Fibroblast of skin of scalp (primary cell): ENCODE results near the gene ADD3.

Experiments used
- DNase-seq: peaks from one replicate; pipeline ENCODE4 v3.0.0-alpha.2; 2013

Gene ADD3

DNA sequence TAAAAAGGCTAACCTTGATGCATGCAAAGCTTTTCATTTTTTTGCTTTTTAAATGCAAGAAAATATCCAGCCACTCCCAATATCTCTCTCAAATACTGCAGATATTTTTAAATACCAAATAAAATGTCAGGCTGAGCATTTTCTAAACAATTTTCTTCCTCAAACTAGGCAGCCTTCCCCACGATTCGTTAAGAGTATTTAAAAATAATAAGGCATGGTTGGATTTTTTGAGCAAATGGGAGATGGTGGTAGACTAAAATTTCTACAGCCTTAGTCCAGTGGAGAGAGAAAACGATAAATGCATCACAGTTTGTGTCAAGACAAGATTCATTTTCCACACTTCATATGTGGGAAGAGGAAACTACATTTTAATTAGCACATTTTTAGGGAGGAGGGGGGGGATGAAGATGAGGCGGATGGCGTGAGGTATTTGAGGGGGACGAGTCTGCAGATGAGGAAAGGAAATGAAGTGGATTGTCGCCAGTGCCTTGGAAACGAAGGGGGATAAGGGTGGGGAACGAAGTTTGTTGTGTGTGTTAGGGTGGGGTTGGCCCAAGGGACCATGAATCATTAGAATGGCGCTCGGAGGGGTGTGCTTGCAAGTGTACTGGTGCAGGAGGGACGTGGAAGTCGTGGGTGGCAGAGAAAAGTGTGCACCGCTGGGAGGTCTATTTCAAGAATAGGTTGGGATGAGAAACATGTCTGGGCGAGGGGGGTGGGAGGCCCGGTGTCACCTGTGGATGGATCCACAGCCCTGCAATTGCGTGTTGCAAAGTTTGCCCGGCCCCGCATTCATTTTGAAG is 1.2 kb upstream of the ADD3 start:
- DNase-seq, result peak; percentile 92

GRCh38 chr10:110007161-110007700 is 553 bp upstream of the ADD3 start:
- DNase-seq, result no peak

GRCh38 chr10:110008518-110009339 is 945 bp downstream of the ADD3 start:
- DNase-seq, result no peak

DNA sequence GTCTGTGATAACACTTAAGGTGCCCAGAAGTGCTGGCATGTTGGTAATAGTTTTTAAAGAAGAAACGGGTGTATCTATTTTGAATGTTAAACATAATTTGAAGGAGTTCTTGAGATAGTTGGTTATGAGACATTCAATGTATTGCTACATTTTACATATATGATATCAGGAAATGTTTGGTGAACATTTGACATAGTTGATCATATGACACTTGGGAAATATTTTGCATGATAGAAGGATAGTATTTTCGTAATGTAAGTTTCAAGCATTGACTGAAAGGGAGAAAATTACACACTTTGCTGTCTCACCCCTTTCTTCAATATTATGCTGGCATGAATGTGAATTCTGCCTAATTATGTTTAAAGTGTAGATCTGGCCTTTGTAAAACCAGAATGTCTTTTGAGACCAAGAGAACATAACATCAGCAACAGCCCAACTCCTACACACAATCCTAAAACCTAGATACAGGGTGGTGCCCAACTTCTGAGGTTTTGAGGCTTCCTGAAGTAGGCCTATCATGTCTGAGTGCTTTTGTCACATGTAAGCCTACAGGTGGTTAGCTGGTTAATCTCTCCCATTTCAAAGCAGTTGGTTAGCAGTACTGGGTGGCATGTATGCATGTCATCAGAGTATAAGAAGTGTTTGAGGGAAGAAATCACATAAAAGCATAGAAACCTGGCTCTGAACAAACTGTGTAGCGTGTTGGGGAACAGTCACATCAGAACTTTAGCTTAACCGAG is 2.1 kb downstream of the ADD3 start:
- no peak for DNase-seq

GRCh38 chr10:110010486-110011378 is 2.9 kb downstream of the ADD3 start:
- no peak for DNase-seq

DNA sequence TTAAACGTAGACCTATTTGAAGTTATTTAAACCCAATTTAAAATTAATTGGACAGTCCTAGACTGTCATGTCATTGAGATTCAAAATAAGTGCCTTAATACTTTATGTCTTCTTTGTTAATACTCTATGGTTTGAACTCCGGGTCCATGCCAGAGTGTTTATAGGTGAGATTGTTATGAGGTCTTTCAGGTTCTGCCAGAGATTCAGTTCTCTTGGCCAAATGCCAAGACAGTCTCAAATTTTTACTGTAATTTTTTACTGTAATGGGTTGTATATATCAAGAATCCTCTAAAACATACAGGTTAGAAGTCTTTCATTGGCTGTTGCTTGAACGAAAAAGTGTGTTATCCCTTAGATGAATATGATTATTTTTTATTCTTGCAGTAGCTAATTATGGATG is 3.9 kb downstream of the ADD3 start:
- DNase-seq, result no peak

DNA sequence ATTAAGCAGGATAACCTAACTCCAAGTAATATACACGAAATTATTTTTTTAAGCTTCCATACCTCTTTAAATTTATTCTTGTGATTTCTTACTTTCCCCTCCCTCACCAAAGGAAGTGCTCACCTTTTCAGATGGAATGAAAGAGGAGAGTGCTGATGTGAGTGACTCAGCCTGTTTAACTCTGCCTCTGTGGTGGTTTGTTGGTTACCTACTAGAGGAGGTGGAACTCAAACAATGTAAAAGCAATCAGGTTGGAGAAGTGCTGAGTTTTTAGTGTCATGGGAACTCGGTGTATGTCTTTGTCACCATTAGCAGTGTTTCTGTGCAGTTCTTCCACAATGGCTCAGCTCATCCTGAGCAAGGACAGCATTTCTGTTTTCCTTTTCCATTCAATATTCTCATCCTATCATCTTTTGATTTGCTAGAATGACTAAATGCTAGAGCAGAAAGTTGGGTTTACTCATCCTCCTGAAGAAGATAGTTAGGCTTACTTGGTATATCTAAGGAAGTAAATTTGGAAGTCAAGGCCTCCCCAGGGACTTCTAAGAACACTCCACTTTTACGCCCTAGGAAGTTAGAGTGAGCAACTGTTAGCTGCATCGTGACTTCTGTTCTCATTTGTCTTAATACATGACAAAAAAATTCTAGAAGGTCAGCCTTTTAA is 6.0 kb downstream of the ADD3 start:
- DNase-seq, result no peak

GRCh38 chr10:110016039-110016438 is 8.3 kb downstream of the ADD3 start:
- DNase-seq, result peak; percentile 44

- no peak for DNase-seq
Observed at GRCh38 chr10:110017052-110017451, 9.3 kb downstream of the ADD3 start.

- DNase-seq, result no peak
Observed at GRCh38 chr10:110017907-110018306, 10.1 kb downstream of the ADD3 start.

- no peak for DNase-seq
Observed at GRCh38 chr10:110020265-110020664, 12.5 kb downstream of the ADD3 start.

DNA sequence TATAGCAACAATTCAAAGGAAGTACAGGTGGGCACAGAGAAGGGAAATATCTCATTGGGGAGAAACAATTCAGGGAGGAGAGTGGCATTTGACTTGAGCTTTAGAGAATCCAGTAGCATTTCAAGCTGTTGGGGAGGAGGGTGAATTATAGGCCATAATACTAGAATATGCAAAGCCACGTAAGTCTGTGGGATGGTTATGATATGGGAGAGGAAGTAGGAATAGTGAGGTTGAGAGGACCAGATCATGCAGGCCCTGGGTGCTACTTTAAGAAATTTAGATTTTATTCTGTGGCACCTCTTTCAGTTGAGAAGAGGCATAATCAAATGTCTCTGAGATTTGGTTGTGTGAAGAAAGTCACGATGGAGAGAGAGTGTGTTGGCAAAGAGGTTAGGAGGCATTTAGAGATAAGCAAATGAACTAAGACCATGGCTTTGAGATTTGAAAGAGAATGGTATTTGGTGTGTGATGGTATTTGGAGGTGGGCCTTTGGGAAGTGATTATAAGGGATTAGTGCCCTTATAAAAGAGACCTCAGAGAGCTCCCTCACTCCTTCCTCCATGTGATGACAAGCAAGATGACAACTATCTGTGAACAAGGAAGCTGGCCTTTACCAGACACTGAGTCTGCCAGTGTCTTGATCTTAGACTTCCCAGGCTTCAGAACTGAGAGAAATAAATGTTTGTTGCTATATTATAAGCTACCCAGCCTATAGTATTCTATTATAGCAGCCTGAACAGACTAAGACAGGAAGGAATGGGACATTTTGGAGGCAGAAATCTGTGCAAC is 15.1 kb downstream of the ADD3 start:
- DNase-seq, result no peak

DNA sequence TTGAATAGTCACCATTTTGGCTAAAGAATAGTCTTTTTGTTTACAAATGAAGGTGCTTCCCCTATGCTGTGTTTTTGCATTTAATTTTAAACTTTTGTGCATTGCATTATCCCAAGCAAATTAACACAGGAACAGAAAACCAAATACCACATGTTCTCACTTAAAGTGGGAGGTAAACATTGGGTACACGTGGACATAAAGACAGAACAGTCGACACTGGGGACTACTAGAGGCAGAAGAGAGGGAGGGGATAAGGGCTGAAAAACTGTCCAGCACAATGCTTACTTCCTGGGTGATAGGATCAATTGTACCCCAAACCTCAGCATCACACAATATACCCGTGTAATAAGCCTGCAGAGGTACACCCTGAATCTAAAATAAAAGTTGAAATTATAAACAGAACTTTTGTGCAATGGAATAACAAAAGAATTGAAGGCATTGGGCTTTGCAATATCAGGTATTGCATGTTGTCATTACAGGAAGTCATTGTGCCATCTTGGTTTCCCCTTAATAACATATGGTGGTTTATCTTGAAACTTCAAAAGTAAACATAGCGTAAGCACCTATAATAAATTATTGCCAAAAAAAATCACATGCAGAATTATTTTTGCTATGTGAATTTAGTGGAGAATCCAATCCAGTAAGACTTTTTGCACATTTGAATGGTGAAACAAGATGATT is 16.1 kb downstream of the ADD3 start:
- no peak for DNase-seq

DNA sequence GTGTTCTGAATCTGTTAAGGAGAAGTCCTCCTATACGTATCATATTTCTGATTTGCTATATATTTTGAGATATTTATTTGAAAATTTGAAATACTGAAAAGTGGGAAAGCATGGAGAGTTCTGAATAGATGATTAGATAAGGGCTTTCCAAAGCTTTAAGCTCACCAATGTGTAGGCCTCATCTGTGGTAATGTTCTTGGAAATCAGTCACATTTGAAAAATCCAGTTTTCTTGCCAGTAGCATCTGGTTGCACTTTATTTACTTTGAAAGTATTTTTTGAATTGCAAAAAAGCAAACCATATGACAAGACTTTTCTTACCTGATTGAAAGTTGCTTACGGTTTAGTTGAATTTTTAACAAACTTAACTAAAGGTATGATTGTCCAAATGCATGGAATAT is 21.7 kb downstream of the ADD3 start:
- DNase-seq, result no peak

GRCh38 chr10:110032801-110033700 is 25.3 kb downstream of the ADD3 start:
- no peak for DNase-seq

GRCh38 chr10:110033701-110034235 is 26.0 kb downstream of the ADD3 start:
- peak; percentile 14 for DNase-seq

DNA sequence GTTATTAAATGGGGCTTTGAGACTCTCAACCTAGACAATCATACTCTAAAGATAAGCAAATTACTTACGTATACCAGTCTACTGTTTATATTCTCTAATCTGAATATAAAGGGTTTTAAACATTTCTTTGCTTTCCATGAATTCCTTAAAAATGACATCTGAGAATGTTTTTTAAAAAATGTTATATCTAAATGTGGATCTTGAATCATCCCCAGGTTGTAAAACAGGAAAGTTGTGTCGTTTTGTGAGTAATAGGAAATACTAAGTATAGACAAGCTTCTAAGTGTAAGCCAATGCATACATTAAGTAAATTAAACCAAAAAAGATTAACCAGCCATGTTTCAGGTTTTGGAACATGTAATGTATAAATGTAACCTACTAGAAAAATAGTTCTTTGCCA is 26.8 kb downstream of the ADD3 start:
- peak; percentile 11 for DNase-seq
